GM23248 (cell line): ENCODE data around the gene MRPL39. TPM values are rescaled to one million over a fixed set of nuclear protein-coding genes. Genes with fewer than 3 reads are reported as not detected.

Experiments used
- DNase-seq: peaks from one replicate; pipeline ENCODE4 v3.0.0-alpha.2; 2015
- H2AFZ ChIP-seq: fragments of 200-600 bp; sonication (generic); 2 replicates; pipeline ENCODE4 v1.6.1; 2016; ENCODE audit warnings: antibody characterized with exemption
- H3F3A ChIP-seq: fragments of 200-600 bp; sonication (generic); 2 replicates; pipeline ENCODE4 v1.6.1; 2016; ENCODE audit warnings: mild to moderate bottlenecking, antibody characterized with exemption, mixed run types; ENCODE audit not compliant: insufficient read depth
- H3K27ac ChIP-seq: fragments of 200-600 bp; sonication (generic); 2 replicates; pipeline ENCODE4 v1.5.1; 2016; ENCODE audit warnings: mild to moderate bottlenecking
- H3K27me3 ChIP-seq: fragments of 200-600 bp; sonication (generic); replicated peaks from 2 replicates; pipeline ENCODE4 v1.6.1; 2016; ENCODE audit warnings: mild to moderate bottlenecking; ENCODE audit not compliant: insufficient read depth
- H3K36me3 ChIP-seq: fragments of 200-600 bp; sonication (generic); 2 replicates; pipeline ENCODE4 v1.6.1; 2016; ENCODE audit warnings: low read depth, mild to moderate bottlenecking
- H3K4me1 ChIP-seq: fragments of 200-600 bp; sonication (generic); 2 replicates; pipeline ENCODE4 v1.6.1; 2016; ENCODE audit warnings: mild to moderate bottlenecking; ENCODE audit not compliant: insufficient read depth
- H3K4me2 ChIP-seq: fragments of 200-600 bp; sonication (generic); one replicate; pipeline ENCODE4 v1.6.1; 2016; ENCODE audit warnings: mild to moderate bottlenecking; ENCODE audit not compliant: unreplicated experiment
- H3K4me3 ChIP-seq: fragments of 200-600 bp; sonication (generic); 2 replicates; pipeline ENCODE4 v1.5.1; 2016; ENCODE audit warnings: mild to moderate bottlenecking
- H3K79me2 ChIP-seq: fragments of 200-600 bp; sonication (generic); 2 replicates; pipeline ENCODE4 v1.6.1; 2016; ENCODE audit warnings: mild to moderate bottlenecking; ENCODE audit not compliant: insufficient read depth
- H3K9ac ChIP-seq: fragments of 200-600 bp; sonication (generic); 2 replicates; pipeline ENCODE4 v1.6.1; 2016; ENCODE audit warnings: mild to moderate bottlenecking
- H3K9me2 ChIP-seq: fragments of 200-600 bp; sonication (generic); 2 replicates; pipeline ENCODE4 v1.6.1; 2016; ENCODE audit warnings: mixed run types, mild to moderate bottlenecking, moderate library complexity; ENCODE audit not compliant: insufficient read depth
- H3K9me3 ChIP-seq: fragments of 200-600 bp; sonication (generic); one replicate; pipeline ENCODE4 v1.6.1; 2017; ENCODE audit warnings: low read depth
- H4K20me1 ChIP-seq: fragments of 200-600 bp; sonication (generic); 2 replicates; pipeline ENCODE4 v1.6.0; 2016; ENCODE audit not compliant: insufficient read depth
- EZH2 ChIP-seq: fragments of 200-600 bp; sonication (generic); IDR thresholded peaks from 2 replicates; pipeline ENCODE4 v1.6.1; 2018; ENCODE audit warnings: antibody characterized with exemption, mild to moderate bottlenecking; ENCODE audit not compliant: insufficient read depth, poor library complexity, severe bottlenecking
- EZH2phosphoT487 ChIP-seq: fragments of 200-600 bp; sonication (generic); IDR thresholded peaks from 2 replicates; pipeline ENCODE4 v1.6.1; 2018; ENCODE audit warnings: antibody characterized with exemption, moderate library complexity, mild to moderate bottlenecking, low read depth; ENCODE audit not compliant: insufficient read depth
- WGBS, 2 experiments: methylation state at CpG; one replicate each; pipeline ENCODE4 v1.1.6; 2015 to 2017; ENCODE audit warnings: low lambda C conversion rate in 2 of 2, low coverage in 1 of 2; ENCODE audit errors: missing lambda C conversion rate in 2 of 2; 5-methylcytosine and 5-hydroxymethylcytosine counted together
- in situ Hi-C: fragments of 300-500 bp; cut with MboI; formaldehyde crosslinking; loops from 2 replicates; pipeline ENCODE4 v1.15.0; 2020
- microRNA counts: library from miRNA; unstranded; fragments of <30 nt; microRNA quantifications from one replicate; lab custom pipeline; 2016
- polyA plus RNA-seq: library from polyadenylated mRNA; unstranded; fragments of >200 nt; fragmentation: Nextera tagmentation; extraction: Ambion mirVana; gene quantifications from 2 replicates; pipeline ENCODE4 v1.2.1, GENCODE V29; 2016
- total RNA-seq: library from RNA; depleted of rRNA; stranded (reverse); fragments of >200 nt; shearing (Covaris generic); gene quantifications from 2 replicates; pipeline ENCODE4 v1.2.3, GENCODE V29; 2014; rRNA removed

The MRPL39 gene
- total and polyA plus RNA-seq, 2 experiments from 2014 or later: 24.4 to 50.5 TPM

DNA sequence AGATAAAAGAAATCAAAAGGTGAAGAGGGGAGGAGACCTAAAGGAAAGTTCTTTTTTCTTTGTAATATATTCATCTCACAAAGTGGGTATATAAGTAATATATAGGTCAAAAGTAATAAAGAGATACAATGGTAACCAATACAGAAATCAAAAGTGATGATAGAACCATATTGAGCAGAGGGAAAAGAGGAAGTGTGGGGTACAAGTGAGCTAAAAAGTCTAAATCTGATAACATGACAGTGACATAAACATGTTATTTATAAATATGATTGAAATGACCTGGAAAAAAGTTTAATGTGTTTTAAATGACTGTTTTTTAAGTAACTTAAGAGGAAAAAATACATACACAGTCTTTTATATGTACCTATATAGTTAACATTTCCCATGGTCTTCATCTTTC lies 70.5 kb downstream of the MRPL39 start:
- Histone ChIP-seq H3K4me1 (no peaks in the 10 kb centered on the region), H3K9ac (no peak overlapping the region), H3K36me3 (no peaks in the 10 kb centered on the region), H4K20me1 (no peaks in the 10 kb centered on the region), H2AFZ (no peak overlapping the region), H3K27me3 (no peaks in the 10 kb centered on the region), H3K4me3 (no peak overlapping the region), H3K27ac (no peak overlapping the region), H3K9me3 (no peaks in the 10 kb centered on the region), H3K4me2 (no peak overlapping the region), H3F3A (no peaks in the 10 kb centered on the region), H3K79me2 (no peaks in the 10 kb centered on the region), H3K9me2 (no peaks in the 10 kb centered on the region)
- no peak for TF ChIP-seq EZH2phosphoT487
- TF ChIP-seq EZH2: no peak
- no peak for DNase-seq
- in situ Hi-C loops: no loop called here

DNA sequence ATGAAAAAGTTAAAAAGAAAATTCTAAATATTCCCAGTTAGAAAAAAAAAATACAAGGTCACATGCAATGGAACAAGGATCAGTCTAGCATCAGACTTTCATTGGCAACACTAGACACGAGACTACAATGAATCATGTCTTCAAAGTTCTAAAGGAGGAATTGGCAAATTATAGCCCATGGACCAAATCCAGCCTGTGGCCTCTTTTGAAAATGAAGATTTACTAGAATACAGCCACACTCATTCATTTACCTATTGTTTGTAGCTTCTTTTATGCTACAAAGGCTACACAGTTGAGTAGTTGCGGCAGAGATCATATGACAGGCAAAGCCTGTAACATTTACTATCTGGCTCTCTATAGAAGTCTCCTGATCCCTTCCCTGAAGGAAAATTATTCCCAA lies 71.4 kb downstream of the MRPL39 start:
- no peaks in the 10 kb centered on the region for H3K9me2 ChIP-seq
- no peaks in the 10 kb centered on the region for H3K79me2 ChIP-seq
- no peaks in the 10 kb centered on the region for H4K20me1 ChIP-seq
- H3K27ac ChIP-seq: no peak overlapping the region
- no peak overlapping the region for H3K4me2 ChIP-seq
- no peak for DNase-seq
- 39 to 41% methylated on average over 2 of the region's 2 CpGs for WGBS, 2 experiments
- H3K9me3 ChIP-seq: no peaks in the 10 kb centered on the region
- no peaks in the 10 kb centered on the region for H3F3A ChIP-seq
- H3K36me3 ChIP-seq: no peaks in the 10 kb centered on the region
- no peak for TF ChIP-seq EZH2
- TF ChIP-seq EZH2phosphoT487: no peak
- in situ Hi-C loops: no loop called here
- H3K4me1 ChIP-seq: no peaks in the 10 kb centered on the region
- H2AFZ ChIP-seq: no peak overlapping the region
- no peak overlapping the region for H3K9ac ChIP-seq
- H3K4me3 ChIP-seq: no peak overlapping the region
- no peaks in the 10 kb centered on the region for H3K27me3 ChIP-seq

MicroRNAs within 50 kb of the gene (microRNA counts, 767-probe panel; counts per million panel counts)
- microRNA hsa-miR-155-5p (lab: Ali Mortazavi, UCI): 6,025 counts per million, percentile 92 among the panel's probes with 10 or more counts

Other genes with a start within 250 kb of the MRPL39 start
- 0.13 and 1.9 TPM in 2 replicates for gene JAM2, start 31.8 kb upstream of the MRPL39 start, total RNA-seq
- gene JAM2, start 31.8 kb upstream of the MRPL39 start, polyA plus RNA-seq: 1.9 TPM in 2 replicates
- gene ATP5PF, start 127.4 kb upstream of the MRPL39 start, total RNA-seq: 59.3 and 86.0 TPM in 2 replicates
- gene ATP5PF, start 127.4 kb upstream of the MRPL39 start, polyA plus RNA-seq: 358 and 376 TPM in 2 replicates
- 23.4 and 24.4 TPM in 2 replicates for gene GABPA, start 127.5 kb upstream of the MRPL39 start, total RNA-seq
- 14.8 and 17.6 TPM in 2 replicates for gene GABPA, start 127.5 kb upstream of the MRPL39 start, polyA plus RNA-seq